Lower lobe of right lung (tissue), 2 donors: ENCODE data around the gene TAS1R1. TPM values are rescaled to one million over a fixed set of nuclear protein-coding genes. Genes with fewer than 3 reads are reported as not detected.
A peak's percentile ranks its signal among the peaks of the same experiment; 100 is the strongest.

Source experiments
- ATAC-seq, 2 donors: fragments of 200-7000 bp; cut with Tn5 transposase; one replicate each; pipeline ENCODE4 v1.9.1; 2020 to 2022; ENCODE audit warnings: mild to moderate bottlenecking in 2 of 2, moderate library complexity in 2 of 2
- DNase-seq: peaks from one replicate; pipeline ENCODE4 v3.0.0-alpha.2; 2020
- H3K27ac ChIP-seq: fragments of 200-600 bp; one replicate; pipeline ENCODE4 v1.8.0; 2022
- H3K27me3 ChIP-seq: fragments of 200-600 bp; one replicate; pipeline ENCODE4 v1.8.0; 2022; ENCODE audit warnings: low read depth
- H3K36me3 ChIP-seq: fragments of 200-600 bp; one replicate; pipeline ENCODE4 v1.8.0; 2022; ENCODE audit warnings: mild to moderate bottlenecking
- H3K4me1 ChIP-seq: fragments of 200-600 bp; one replicate; pipeline ENCODE4 v1.8.0; 2022
- H3K4me3 ChIP-seq: fragments of 200-600 bp; one replicate; pipeline ENCODE4 v1.8.0; 2022; ENCODE audit warnings: mild to moderate bottlenecking
- H3K9me3 ChIP-seq: fragments of 200-600 bp; one replicate; pipeline ENCODE4 v1.8.0; 2022
- CTCF ChIP-seq: fragments of 200-600 bp; IDR thresholded peaks from one replicate; pipeline ENCODE4 v1.8.0; 2022; ENCODE audit warnings: antibody characterized with exemption, mild to moderate bottlenecking
- intact Hi-C: fragments of 100-400 bp; cut with DNase I; formaldehyde crosslinking; loops from one replicate; pipeline ENCODE4 v1.11.0; 2022
- total RNA-seq: library from RNA; stranded (reverse); fragmentation: NEBNext Ultra II Directional; extraction: Animal tissue kit (Norgen Biotek cat#: 25700); gene quantifications from one replicate; pipeline ENCODE4 v1.2.1, GENCODE V29; 2021
- donor health status: DM: no; HTN: yes; CAD: no; lungs with severe emphysema.

TAS1R1 gene
- total RNA-seq, 1 donor from 2014 or later, result 0.27 TPM

GRCh38 chr1:6508154-6508815 is 46.8 kb upstream of the TAS1R1 start:
- H3K36me3 ChIP-seq, result no peaks in the 10 kb centered on the region
- H3K9me3 ChIP-seq, result no peaks in the 10 kb centered on the region
- TF ChIP-seq CTCF, result no peak
- H3K4me1 ChIP-seq, result no peaks in the 10 kb centered on the region
- no peak overlapping the region for H3K27ac ChIP-seq
- no peak for ATAC-seq
- H3K4me3 ChIP-seq, result no peak overlapping the region
- no peaks in the 10 kb centered on the region for H3K27me3 ChIP-seq
- intact Hi-C loops, result no loop called here
- no peak for DNase-seq

GRCh38 chr1:6508816-6509189 is 46.3 kb upstream of the TAS1R1 start:
- no peaks in the 10 kb centered on the region for H3K36me3 ChIP-seq
- H3K27ac ChIP-seq, result no peak overlapping the region
- no peaks in the 10 kb centered on the region for H3K4me1 ChIP-seq
- ATAC-seq, result no peak
- H3K4me3 ChIP-seq, result no peak overlapping the region
- no peaks in the 10 kb centered on the region for H3K27me3 ChIP-seq
- no peak for DNase-seq
- TF ChIP-seq CTCF, result no peak
- intact Hi-C loops, result no loop called here
- H3K9me3 ChIP-seq, result no peaks in the 10 kb centered on the region

- Histone ChIP-seq H3K27ac (no peak overlapping the region), H3K27me3 (no peaks in the 10 kb centered on the region), H3K9me3 (no peaks in the 10 kb centered on the region), H3K4me1 (no peaks in the 10 kb centered on the region), H3K4me3 (no peak overlapping the region), H3K36me3 (no peaks in the 10 kb centered on the region)
- DNase-seq, result no peak
- intact Hi-C loops, result no loop called here
- no peak for ATAC-seq
- no peak for TF ChIP-seq CTCF
Measured at GRCh38 chr1:6509220-6509918, 45.7 kb upstream of the TAS1R1 start.

GRCh38 chr1:6509919-6510291 is 45.2 kb upstream of the TAS1R1 start:
- H3K36me3 ChIP-seq, result no peaks in the 10 kb centered on the region
- intact Hi-C loops, result no loop called here
- no peak for TF ChIP-seq CTCF
- H3K4me3 ChIP-seq, result no peak overlapping the region
- DNase-seq, result peak; percentile 71
- H3K4me1 ChIP-seq, result no peaks in the 10 kb centered on the region
- no peak overlapping the region for H3K27ac ChIP-seq
- H3K27me3 ChIP-seq, result no peaks in the 10 kb centered on the region
- no peaks in the 10 kb centered on the region for H3K9me3 ChIP-seq
- ATAC-seq, result peak; percentile 64 to 68

GRCh38 chr1:6510493-6510892 is 44.6 kb upstream of the TAS1R1 start:
- intact Hi-C loops, result no loop called here
- ATAC-seq, result no peak
- TF ChIP-seq CTCF, result no peak

More at GRCh38 chr1:6510493-6510892, 44.6 kb upstream of the TAS1R1 start:
- Histone ChIP-seq H3K9me3 (no peaks in the 10 kb centered on the region), H3K36me3 (no peaks in the 10 kb centered on the region), H3K4me3 (no peak overlapping the region), H3K27me3 (no peaks in the 10 kb centered on the region), H3K27ac (no peak overlapping the region), H3K4me1 (no peaks in the 10 kb centered on the region)
- no peak for DNase-seq
